GM03348 (cell line): ENCODE results near the gene TCF4.

ENCODE experiments used
- DNase-seq: peaks from one replicate; pipeline ENCODE4 v3.0.0; 2012; ENCODE audit warnings: low spot score

Gene TCF4

DNA sequence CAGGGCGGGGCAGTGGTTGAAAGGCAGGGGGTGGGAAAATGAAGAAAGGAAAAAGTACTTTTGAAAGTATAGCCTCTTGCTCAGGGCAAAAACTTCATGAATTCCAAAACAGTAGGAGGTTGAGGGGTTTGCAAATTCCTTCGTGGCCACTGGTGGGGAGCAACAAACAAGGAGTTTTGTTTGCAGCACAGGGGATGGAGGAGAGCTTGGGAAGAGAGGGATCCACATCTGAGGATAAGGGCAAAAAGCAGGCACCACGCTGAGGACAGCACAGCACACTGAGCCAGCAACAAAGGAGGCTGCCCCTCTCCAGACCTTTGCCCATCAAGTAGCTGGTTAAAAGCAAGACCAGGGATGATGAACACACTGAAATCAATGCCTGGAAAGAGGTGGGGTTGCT lies 148.9 kb downstream of the TCF4 start:
- no peak for DNase-seq

- no peak for DNase-seq
Observed at GRCh38 chr18:55435592-55435991, 152.4 kb downstream of the TCF4 start.

DNA sequence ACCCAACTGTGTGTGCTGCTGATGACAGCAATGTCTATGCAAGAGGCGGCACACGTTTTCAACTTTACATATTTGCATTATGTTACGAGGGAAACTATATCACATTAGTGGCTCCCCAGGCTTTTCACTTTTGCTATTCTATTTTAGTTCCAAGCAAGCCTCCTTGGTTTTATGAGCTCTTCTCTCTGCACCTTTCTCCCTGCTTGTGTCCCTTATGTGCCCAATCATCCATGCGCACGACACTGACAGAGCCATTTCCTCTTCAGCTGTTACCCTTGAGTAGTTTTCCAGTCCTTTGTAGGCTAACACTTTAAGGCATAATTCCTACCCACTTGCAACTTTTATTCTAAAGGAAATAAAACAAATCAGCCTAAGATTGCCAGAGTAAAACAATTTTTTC lies 154.3 kb downstream of the TCF4 start:
- DNase-seq, result no peak

GRCh38 chr18:55433140-55433539 lies 154.9 kb downstream of the TCF4 start:
- no peak for DNase-seq

GRCh38 chr18:55432307-55433040 lies 155.5 kb downstream of the TCF4 start:
- no peak for DNase-seq

DNA sequence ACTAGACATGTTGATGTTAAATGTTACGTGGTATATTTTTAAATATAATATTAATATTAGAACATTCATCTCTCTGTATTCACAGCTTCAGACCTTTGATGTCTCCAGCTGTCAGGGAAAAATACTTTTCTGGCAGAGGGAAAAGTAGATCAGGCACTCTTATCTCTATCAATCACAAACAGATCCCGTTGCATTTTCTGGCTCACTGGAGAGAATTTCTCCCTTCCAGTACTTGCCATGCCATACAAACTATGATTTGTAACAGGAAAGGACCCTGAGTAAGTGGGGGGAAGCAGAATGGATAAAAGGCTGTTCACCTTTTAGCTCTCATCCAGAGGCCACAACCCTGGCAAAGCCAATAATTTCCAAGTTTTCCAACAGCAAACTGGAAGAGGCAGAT lies 158.0 kb downstream of the TCF4 start:
- DNase-seq, result no peak

- DNase-seq, result no peak
Observed at GRCh38 chr18:55427951-55428350, 160.0 kb downstream of the TCF4 start.

GRCh38 chr18:55425698-55426097 lies 162.3 kb downstream of the TCF4 start:
- no peak for DNase-seq

DNA sequence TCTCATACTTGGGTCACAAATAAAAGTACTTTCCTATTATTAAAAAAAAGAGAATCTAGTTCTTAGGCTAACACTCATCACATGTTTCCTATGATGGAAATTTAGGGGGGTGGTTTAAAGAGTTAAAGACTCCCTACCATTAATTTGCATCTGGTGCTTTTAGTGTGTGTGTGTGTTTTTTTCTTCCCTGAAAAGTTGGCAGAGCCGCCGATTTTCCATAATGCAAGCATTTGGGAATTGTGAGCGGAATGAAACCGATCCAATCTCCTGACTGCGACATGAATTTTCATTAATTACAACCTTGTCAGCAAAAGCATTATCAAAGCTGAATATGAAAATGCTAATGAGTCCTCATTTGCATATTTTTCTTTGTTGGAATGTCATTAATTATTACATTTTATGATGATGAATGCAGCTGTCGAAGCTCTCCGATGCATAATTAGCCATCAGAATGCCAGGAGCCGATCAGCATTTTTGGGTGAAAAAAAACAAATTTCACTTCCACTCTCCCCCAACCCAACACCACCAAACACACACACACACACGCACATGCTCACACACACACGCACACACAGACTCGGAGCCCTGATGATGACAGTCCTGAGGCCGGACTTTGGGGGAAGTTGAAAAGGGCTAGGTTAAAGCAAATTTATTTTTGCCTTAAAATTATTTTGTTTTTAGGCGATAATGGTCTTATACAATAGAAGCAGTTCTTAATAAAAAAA lies 165.4 kb downstream of the TCF4 start:
- peak; percentile 39 for DNase-seq

GRCh38 chr18:55421615-55422419 lies 166.2 kb downstream of the TCF4 start:
- DNase-seq, result peak; percentile 29

- DNase-seq, result no peak
Observed at GRCh38 chr18:55421308-55421614, 166.7 kb downstream of the TCF4 start.

DNA sequence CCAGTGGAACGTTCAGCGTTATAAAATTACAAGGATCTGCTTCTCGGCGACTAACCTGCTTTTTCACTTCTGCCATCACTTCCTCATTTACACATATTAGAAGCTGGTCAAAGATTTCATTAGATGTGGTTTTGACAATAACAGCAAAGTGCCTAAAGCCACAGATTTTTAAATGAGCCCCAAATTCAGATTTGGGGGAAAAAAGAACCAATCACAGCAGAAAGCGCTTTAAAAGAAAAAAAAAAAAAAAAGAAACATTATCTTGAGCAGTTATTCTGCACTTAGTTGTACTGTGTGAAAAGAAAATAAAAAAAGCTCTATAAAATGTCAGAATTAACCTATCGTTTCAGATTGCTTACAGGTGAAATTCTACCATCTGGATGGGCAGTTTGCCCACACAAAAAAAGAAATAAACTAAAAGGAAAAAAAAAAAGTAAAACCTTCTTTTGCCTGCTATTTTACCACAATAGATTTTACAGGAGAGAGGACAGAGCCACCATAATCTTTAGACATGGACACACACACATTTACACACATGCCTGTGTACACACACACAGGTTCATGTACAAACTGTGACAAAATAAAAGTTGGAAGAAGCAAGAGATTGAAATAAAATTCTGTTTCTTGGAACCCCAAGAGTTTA lies 167.2 kb downstream of the TCF4 start:
- no peak for DNase-seq

DNA sequence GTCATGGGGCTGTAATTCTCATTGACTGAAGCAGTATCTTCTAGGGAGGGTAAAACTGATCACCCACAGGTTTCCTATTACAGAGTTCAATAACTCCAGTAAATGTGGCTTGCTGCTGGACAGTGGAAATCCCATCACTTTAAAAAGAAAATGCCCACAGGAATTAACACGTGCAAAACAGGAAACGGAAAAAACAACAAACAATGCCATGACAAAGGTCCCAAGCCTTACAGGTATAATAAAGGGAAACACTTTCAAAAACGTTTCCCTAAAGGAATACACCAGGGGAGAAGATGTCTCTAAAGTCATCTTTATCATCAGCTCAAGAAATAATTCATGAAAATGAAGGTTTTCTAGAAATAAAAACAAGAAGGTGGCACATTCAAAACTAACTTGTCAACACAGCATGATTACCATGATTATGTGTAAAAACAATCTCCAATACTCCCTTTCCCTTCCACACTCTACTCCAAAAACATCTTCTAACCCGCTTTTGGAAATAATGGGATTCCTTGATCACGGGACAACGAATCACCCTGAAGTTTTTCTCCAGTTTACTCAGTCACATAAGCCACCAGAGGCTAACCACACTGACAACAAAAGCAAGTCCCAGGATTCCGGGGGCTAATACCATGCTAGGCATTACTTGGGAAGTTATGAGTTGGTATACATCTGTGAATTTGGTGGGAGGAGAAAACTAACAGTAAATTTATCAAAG lies 167.9 kb downstream of the TCF4 start:
- no peak for DNase-seq

GRCh38 chr18:55419132-55419946 lies 168.7 kb downstream of the TCF4 start:
- DNase-seq, result no peak

DNA sequence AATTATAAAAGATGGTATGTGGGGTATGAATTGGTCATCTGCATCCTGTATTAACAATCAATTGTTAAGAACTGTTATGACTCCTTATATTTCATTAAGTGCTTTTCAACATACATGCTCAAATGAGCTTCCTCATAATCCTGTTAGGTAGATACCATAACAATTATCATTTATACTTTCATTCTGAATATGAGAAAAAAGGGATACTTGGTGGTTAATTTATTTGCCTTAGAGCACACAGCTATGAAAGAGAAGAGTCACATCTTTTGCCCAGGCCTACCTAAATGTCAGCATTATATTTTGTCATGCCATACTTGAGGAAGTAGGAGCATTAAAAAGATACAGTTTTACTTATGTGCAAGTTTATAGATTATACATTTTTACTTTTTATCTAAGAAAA lies 169.6 kb downstream of the TCF4 start:
- DNase-seq, result no peak

DNA sequence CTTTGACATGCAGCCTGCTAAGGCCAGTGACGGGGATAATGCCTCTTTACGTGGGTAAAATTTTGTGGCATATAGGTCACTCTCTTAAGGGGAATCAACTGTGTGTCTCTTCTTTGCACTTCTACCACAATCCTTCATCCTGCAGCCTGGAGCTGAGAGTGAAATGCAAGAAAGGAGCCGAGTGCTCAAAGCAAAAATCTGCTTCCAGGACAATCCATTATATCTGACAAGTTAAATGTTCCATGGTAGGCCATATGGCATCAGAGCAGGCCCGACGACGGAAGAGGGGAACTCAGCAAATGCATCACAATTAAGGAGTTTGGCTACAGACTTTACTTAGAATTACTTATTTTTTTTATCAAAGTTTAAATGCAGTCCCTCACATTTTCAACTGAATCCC lies 171.2 kb downstream of the TCF4 start:
- no peak for DNase-seq

DNA sequence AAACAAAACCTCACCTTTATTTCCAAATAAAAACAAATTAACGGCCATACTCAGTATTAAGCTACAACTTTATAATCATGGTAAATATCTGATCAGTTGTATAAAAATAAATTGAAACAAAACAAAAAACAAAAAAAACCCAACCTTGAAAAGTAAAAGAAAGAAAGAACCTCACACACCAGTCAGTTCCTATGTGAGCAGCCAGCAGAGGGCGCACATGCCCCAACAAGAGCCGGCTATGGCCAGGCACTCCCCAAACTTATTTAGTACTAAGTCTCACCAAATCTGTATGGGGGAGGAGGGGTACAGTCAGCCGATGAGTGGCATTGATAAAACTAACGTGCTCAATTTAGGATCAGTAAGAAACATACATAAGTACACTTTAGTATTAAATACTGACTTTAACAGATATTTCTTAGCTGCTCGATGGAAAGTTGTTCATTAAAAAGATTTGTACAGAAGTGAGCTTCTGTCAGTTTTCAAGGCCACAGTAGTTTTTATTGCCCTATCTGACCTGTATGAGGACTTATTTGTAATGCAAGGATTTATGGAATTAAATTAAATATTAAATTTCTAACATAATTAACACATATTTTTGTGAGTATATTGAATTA lies 172.6 kb downstream of the TCF4 start:
- peak; percentile 72 for DNase-seq

- no peak for DNase-seq
Observed at GRCh38 chr18:55414475-55414874, 173.5 kb downstream of the TCF4 start.

DNA sequence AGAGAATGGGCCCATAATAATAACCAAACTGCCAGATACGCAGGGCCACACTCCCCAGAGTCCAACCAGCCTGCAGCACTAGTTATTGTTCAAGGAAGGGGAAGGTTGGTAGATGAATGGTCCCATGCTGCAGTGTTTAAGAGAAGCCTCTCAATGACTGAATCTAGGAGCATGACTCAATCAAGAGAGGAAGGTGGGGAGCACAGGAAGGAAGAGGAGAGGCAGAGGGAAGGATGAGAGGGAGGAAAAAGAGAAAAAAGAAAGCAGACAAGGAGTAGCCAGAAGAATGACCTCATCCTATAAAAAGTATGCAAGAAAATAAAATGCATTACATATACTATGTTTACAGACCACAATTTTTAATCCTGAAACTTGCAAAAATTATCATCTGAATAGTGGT lies 174.5 kb downstream of the TCF4 start:
- no peak for DNase-seq

DNA sequence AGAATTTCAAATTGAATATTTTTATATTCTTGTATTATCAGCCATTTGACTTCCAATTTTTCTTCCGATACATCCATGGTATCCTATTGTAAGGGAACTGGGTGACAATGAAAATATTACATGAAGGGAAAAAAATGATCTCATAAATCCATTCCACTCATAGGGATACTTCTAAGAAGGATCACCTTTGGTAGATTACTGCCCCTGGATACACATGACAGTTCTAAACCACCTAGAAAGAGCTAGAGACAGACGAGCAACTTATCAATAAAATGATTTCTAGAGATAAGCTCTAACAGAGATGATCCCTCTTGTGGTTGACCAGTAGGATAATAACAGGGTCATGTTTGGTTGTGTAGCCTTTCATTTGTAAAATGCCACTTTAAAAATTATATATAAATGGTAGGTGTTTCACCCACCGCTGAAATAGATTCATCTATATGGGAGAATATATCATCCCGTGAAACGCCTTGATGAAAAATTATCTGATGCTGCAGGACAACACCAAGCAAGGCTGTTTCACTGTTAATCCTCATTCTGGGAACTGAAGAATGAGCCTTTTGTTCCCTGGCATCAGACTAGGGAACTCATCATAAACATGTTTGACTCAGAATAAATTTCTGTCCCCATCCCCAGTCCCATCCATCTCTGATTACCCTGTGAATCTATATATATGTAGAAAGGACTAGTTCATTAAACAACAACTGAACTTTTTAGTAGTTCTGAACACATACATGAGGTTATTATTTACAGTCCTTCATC lies 180.0 kb downstream of the TCF4 start:
- DNase-seq, result no peak
